Mesangial cell (primary cell): Measurements from ENCODE around the gene NOA1. TPM values are rescaled to one million over a fixed set of nuclear protein-coding genes. Genes with fewer than 3 reads are reported as not detected.

ENCODE experiments used
- total RNA-seq: library from RNA; depleted of rRNA; stranded (reverse); fragments of >200 nt; gene quantifications from 2 replicates; pipeline ENCODE4 v1.2.3, GENCODE V29; 2015

NOA1 gene
- total RNA-seq = 20.5 and 37.8 TPM in 2 replicates

GRCh38 chr4:56977321-56978012 lies at the start of gene NOA1:
TSS of gene NOA1 (minus strand) at chr4:56977606. CDS start at chr4:56977585, 21 bp downstream.

GRCh38 chr4:56978750-56979303 lies 1.4 kb upstream of the NOA1 start, which contains the start of gene POLR2B:
TSS of gene POLR2B (plus strand) at chr4:56978896. CDS start at chr4:56978986, 90 bp downstream.

Other genes starting within 250 kb of the NOA1 start
- not detected in 2 replicates for gene SPINK2, start 155.9 kb downstream of the NOA1 start, total RNA-seq
- gene REST, start 69.7 kb downstream of the NOA1 start, total RNA-seq = 16.5 and 23.5 TPM in 2 replicates
- 42.8 and 59.6 TPM in 2 replicates for gene POLR2B, start 1.3 kb upstream of the NOA1 start, total RNA-seq
- gene IGFBP7, start 132.8 kb upstream of the NOA1 start, total RNA-seq = 625 and 2,058 TPM in 2 replicates